Glutamatergic neuron (in vitro differentiated cells): ENCODE measurements around the gene PDZD4. TPM values are rescaled to one million over a fixed set of nuclear protein-coding genes. Genes with fewer than 3 reads are reported as not detected.

Source experiments
- DNase-seq: peaks from one replicate; pipeline ENCODE4 v3.0.0; 2022
- H3K27ac Mint-ChIP-seq: one replicate; pipeline ENCODE4 v1.8.0; 2020; ENCODE audit warnings: mild to moderate bottlenecking, mixed read lengths, inconsistent platforms; ENCODE audit not compliant: unreplicated experiment
- H3K27me3 Mint-ChIP-seq: one replicate; pipeline ENCODE4 v1.8.0; 2020; ENCODE audit warnings: mild to moderate bottlenecking, moderate library complexity, mixed read lengths, inconsistent platforms; ENCODE audit not compliant: unreplicated experiment
- H3K36me3 Mint-ChIP-seq: one replicate; pipeline ENCODE4 v1.8.0; 2020; ENCODE audit warnings: mild to moderate bottlenecking, mixed read lengths, inconsistent platforms; ENCODE audit not compliant: unreplicated experiment
- H3K4me1 Mint-ChIP-seq: one replicate; pipeline ENCODE4 v1.8.0; 2020; ENCODE audit warnings: mild to moderate bottlenecking, low read depth, mixed read lengths, inconsistent platforms; ENCODE audit not compliant: unreplicated experiment
- H3K4me3 Mint-ChIP-seq: one replicate; pipeline ENCODE4 v1.8.0; 2020; ENCODE audit warnings: mild to moderate bottlenecking, mixed read lengths, inconsistent platforms; ENCODE audit not compliant: unreplicated experiment
- H3K9me3 Mint-ChIP-seq: one replicate; pipeline ENCODE4 v1.8.0; 2020; ENCODE audit warnings: mild to moderate bottlenecking, moderate library complexity, mixed read lengths, inconsistent platforms; ENCODE audit not compliant: unreplicated experiment
- CTCF ChIP-seq: fragments of 200-600 bp; sonication (generic); IDR thresholded peaks from one replicate; pipeline ENCODE4 v1.5.0; 2021; ENCODE audit not compliant: partially characterized antibody, unreplicated experiment
- total RNA-seq: library from RNA; stranded (reverse); fragmentation: NEBNext Ultra II Directional; extraction: Animal tissue kit (Norgen Biotek cat#: 25700); gene quantifications from one replicate; pipeline ENCODE4 v1.2.1, GENCODE V29; 2021; ENCODE audit not compliant: unreplicated experiment

The PDZD4 gene
- total RNA-seq, 1 donor from 2014 or later = 41.8 TPM

GRCh38 chrX:153769158-153769864, 61.0 kb downstream of the PDZD4 start:
- no peak for TF ChIP-seq CTCF
- Mint-ChIP-seq H3K27me3 (no peaks in the 10 kb centered on the region), H3K27ac (no peak overlapping the region), H3K36me3 (no peaks in the 10 kb centered on the region), H3K4me1 (no peaks in the 10 kb centered on the region), H3K9me3 (no peaks in the 10 kb centered on the region), H3K4me3 (no peak overlapping the region)
- DNase-seq = peak; percentile 6

DNA sequence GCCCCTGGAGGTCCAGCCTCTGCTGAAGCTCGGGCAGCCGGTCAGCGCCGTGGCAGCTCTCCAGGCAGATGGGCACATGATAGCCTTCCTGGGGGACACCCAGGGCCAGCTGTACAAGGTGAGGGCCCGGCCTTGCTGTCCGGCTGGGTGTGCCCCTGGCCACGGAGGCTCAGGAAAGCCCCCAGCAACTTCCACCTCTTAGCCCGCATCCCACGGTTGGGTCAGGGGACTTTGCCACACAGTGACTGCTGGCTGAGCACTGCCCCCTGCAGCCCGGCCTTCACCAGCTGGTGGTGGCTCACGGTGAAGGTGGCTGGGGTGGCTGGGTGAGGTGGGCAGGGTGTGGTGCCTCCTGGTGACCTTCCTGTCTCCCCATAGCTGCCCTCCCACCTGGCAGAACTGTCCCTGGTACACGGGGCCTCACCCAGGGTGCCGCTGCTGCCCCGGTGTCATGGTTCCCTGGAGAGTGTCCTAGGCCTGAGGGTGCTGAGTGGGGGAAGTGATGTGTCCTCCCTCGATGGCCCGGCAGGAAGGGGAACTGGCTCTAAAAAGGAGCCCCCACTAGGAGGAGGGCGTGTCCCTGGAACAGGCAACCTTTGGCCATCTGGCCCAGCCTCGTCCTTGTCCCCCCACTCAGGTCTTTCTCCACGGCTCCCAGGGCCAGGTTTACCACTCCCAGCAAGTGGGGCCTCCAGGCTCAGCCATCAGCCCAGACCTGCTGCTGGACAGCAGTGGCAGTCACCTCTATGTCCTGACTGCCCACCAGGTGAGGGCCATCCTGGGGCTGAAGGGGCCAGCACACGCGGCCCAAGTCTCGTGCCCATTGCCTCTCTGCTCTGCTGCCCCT, 61.8 kb downstream of the PDZD4 start:
- no peak overlapping the region for H3K27ac Mint-ChIP-seq
- H3K27me3 Mint-ChIP-seq = no peaks in the 10 kb centered on the region
- no peak for TF ChIP-seq CTCF

GRCh38 chrX:153767674-153768055, 62.7 kb downstream of the PDZD4 start:
- Mint-ChIP-seq H3K36me3 (no peaks in the 10 kb centered on the region), H3K4me1 (no peaks in the 10 kb centered on the region), H3K9me3 (no peaks in the 10 kb centered on the region), H3K27me3 (no peaks in the 10 kb centered on the region), H3K27ac (no peak overlapping the region), H3K4me3 (no peak overlapping the region)
- no peak for DNase-seq
- no peak for TF ChIP-seq CTCF

More for the DNA sequence above, 61.8 kb downstream of the PDZD4 start:
- H3K9me3 Mint-ChIP-seq = no peaks in the 10 kb centered on the region
- no peak overlapping the region for H3K4me3 Mint-ChIP-seq
- H3K4me1 Mint-ChIP-seq = no peaks in the 10 kb centered on the region
- peak; percentile 8 for DNase-seq
- no peaks in the 10 kb centered on the region for H3K36me3 Mint-ChIP-seq

DNA sequence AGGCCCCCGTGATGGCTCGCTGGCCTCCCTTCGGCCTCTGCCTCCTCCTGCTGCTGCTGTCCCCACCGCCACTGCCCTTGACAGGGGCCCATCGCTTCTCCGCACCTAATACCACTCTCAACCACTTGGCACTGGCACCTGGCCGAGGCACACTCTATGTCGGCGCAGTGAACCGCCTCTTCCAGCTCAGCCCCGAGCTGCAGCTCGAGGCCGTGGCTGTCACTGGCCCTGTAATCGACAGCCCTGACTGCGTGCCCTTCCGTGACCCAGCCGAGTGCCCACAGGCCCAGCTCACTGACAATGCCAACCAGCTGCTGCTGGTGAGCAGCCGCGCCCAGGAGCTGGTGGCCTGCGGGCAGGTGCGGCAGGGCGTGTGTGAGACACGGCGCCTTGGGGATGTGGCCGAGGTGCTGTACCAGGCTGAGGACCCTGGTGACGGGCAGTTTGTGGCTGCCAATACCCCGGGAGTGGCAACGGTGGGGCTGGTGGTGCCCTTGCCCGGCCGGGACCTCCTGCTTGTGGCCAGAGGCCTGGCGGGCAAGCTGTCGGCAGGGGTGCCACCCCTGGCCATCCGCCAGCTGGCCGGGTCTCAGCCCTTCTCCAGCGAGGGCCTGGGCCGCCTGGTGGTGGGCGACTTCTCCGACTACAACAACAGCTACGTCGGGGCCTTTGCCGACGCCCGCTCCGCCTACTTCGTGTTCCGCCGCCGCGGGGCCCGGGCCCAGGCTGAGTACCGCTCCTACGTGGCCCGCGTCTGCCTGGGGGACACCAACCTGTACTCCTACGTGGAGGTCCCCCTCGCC, 63.3 kb downstream of the PDZD4 start:
- DNase-seq = peak; percentile 12
- Mint-ChIP-seq H3K9me3 (no peaks in the 10 kb centered on the region), H3K4me1 (no peaks in the 10 kb centered on the region), H3K36me3 (no peaks in the 10 kb centered on the region), H3K27me3 (no peaks in the 10 kb centered on the region), H3K4me3 (no peak overlapping the region), H3K27ac (no peak overlapping the region)
- no peak for TF ChIP-seq CTCF
